Amniotic stem cell (primary cell): Measurements from ENCODE around the gene NDUFV3.
A peak's percentile ranks its signal among the peaks of the same experiment; 100 is the strongest.
"Not testable (repeated sequence)": the region's sequence is repeated elsewhere in the genome, so short reads cannot be mapped to it uniquely, and the experiment has no call there.

ENCODE experiments used
- DNase-seq: peaks from one replicate; lab custom pipeline; 2025; lab: John Stamatoyannopoulos, UW

Gene NDUFV3

DNA sequence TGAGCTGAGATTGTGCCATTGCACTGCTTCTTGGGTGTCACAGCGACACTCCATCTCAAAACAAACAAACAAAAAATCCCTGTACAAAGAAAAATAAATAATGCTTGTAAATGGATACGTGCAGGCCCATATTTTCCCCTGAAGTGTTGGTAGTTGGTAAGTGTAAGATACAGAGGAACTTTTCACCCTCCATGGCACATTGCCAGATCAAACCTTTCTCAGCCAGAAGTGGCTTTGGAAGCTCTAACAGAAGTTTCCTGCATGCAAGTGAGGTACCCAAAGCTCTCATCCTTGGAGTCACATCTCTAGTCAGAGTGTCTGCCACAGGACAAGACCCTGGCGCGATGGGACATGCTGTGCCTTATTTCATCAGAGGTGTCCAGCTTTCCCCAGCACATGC is 7.3 kb downstream of the NDUFV3 start:
- DNase-seq, result no peak

DNA sequence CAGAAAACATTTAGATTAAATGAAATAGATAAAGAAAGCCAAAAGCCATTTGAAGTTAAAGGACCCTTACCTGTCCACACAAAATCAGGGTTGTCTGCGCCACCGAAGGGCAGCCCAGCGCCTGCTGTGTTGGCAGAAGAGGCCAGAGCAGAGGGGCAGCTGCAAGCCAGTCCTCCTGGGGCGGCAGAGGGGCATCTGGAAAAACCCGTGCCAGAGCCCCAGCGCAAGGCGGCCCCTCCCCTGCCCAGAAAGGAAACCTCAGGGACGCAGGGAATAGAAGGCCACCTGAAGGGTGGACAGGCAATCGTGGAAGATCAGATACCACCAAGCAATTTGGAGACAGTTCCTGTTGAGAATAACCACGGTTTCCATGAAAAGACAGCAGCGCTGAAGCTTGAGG is 10.7 kb downstream of the NDUFV3 start:
- DNase-seq, result no peak

DNA sequence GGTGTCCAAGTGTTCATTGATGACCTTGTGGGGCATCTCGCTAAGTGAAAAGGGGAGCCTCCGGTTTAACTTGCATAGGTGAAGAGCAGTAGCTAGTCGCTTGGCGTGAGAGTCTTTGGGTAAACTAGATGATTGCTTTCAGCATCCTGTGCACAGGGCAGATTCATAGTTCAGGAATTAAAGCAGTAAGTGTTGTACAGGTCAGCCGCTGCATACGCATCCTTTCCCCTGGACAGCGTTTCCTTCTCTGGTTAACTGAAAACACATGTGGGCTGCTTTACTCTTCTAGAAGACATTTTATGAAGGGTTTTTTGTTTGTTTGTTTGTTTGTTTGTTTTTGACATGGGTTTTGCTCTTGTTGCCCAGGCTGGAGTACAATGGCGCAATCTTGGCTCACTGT is 12.1 kb downstream of the NDUFV3 start:
- no peak for DNase-seq

- DNase-seq, result no peak
Measured at GRCh38 chr21:42906233-42906632, 13.1 kb downstream of the NDUFV3 start.

DNA sequence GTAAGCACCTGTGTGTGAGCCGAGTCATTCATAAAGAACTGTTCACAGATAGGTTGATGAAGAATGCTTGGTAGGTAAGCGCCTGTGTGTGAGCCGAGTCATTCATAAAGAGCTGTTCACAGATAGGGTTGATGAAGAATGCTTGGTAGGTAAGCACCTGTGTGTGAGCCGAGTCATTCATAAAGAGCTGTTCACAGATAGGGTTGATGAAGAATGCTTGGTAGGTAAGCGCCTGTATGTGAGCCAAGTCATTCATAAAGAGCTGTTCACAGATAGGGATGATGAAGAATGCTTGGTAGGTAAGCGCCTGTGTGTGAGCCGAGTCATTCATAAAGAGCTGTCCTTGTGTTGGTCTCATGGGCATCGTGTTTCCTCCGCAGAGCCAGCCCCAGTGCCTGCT is 15.4 kb downstream of the NDUFV3 start:
- DNase-seq, result not testable (repeated sequence)

DNA sequence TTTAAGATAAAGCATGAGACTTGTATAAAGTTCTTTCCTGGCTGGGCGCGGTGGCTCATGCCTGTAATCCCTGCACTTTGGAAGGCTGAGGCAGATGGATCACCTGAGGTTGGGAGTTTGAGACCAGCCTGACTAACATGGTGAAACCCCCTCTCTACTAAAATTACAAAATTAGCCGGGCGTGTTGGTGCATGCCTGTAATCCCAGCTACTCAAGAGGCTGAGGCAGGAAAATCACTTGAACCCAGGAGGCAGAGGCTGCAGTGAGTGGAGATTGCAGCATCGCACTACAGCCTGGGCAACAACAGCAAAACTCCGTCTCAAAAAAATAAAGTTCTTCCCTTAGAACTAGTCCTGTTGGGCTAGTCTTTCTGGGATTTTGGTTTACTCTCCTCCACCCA is 18.8 kb downstream of the NDUFV3 start:
- not testable (repeated sequence) for DNase-seq

- DNase-seq, result no peak
Measured at GRCh38 chr21:42913476-42913875, 20.4 kb downstream of the NDUFV3 start.

DNA sequence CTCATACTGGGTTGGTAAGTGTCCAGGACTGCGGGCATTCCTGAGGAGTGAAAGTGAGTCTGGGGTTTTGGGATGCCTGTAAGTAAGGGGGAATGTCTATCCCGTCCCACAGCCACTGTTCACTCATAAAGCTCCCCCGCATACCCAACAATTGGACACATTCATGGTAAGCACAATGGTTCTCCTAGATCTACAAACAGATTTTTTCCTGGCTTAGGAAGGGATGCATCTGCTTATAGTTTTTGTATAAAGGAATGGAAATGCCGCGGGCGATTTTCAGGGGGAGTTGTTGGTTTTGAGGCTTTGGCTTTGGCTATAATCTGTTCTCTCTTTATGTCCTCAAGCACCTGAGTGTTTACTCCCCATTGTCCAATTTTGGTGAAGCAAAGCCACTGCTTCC is 25.2 kb downstream of the NDUFV3 start:
- DNase-seq, result no peak

- no peak for DNase-seq
Measured at GRCh38 chr21:42921927-42922326, 28.8 kb downstream of the NDUFV3 start.

GRCh38 chr21:42922918-42923317 is 29.8 kb downstream of the NDUFV3 start:
- DNase-seq, result no peak

GRCh38 chr21:42923553-42924432 is 30.7 kb downstream of the NDUFV3 start:
- DNase-seq, result peak; percentile 73

GRCh38 chr21:42924433-42924751 is 31.3 kb downstream of the NDUFV3 start:
- no peak for DNase-seq

DNA sequence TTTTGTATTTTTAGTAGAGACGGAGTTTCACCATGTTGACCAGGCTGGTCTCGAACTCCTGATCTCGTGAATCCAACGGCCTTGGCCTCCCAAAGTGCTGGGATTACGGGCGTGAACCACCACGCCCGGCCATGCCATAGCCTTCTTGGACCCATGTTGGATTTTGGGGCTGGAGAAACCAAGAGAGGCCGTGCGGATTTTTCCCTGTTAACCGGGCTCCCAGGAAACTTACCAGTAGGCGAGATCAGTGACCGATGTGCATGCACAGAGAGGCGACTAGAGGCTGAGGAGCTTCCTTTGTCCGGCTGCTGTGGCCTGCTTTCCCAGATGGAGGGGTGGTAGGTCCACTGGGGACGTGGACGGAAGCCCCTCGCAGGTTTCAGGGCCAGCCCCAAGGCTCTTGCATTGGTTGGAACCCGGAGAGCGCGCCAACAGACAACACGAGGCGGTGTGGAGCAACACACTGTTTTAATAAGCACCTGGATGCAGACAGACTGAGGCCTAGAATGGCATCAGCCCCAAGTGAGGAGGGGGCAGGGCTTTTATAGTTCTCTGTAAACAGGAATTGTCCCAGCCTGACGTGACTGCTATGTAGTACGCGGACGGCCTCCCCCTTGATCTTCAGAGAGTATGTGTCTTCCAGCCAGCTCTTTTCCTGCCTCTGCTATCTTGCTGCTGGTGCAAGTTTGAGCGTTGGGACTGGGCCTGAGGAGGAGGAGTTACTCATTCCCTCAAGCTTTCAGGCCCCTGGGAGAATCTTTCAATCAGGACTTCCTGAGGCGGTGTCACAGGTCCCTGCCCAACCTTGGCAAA is 32.2 kb downstream of the NDUFV3 start, which contains the start of gene ERVH48-1:
ERVH48-1 (minus strand) TSS at position 517 of the 813 bp plus-strand sequence. CDS start 6,624 bp downstream, outside the sequence.
- DNase-seq, result no peak

GRCh38 chr21:42927474-42928200 is 34.5 kb downstream of the NDUFV3 start:
- not testable (repeated sequence) for DNase-seq

DNA sequence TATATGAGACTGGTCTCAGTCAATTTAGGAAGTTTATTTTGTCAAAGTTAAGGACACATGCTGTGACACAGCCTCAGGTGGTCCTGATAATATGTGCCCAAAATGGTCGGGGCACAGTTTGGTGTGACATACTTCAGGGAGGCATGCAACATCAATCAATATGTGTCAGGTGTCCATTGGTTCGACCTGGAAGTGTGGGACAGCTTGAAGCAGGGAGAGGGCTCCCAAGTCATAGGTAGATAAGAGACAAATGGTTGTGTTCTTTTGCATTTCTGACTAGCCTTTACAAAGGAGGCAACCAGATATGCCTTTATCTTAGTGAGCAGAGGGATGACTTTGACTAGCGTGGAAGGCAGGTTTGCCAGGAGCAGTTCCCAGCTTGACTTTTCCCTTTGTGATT is 36.9 kb downstream of the NDUFV3 start:
- DNase-seq, result no peak

DNA sequence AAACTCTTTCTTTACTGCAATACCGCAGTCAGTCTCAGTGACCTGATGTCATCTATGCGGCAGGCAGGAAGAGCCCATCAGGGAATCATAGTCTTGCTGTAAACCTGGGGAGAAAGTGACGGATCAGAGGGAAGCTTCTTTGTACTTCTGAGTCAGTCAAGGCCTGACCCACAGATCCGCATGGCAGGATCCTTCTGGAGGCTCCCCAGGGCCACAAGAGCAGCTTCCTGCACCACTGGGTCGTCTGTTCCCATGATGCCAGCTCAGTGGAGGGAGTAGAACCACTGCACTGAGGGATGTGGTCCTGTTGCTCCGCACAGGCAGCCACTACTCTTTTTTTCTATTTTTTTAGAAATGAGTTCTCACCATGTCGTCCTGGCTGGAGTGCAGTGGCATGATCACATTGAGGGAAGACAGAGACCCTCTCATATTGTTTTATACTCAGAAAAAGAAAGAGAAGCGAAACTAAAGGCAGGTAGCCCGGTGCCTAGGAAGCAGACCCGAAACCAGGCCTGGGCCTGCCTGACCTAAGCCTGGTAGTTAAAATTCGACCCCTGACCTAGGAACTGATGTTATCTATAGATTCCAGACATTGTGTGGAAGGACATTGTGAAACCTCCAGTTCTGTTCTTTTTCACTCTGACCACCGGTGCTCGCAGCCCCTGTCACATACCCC is 38.6 kb downstream of the NDUFV3 start:
- no peak for DNase-seq

DNA sequence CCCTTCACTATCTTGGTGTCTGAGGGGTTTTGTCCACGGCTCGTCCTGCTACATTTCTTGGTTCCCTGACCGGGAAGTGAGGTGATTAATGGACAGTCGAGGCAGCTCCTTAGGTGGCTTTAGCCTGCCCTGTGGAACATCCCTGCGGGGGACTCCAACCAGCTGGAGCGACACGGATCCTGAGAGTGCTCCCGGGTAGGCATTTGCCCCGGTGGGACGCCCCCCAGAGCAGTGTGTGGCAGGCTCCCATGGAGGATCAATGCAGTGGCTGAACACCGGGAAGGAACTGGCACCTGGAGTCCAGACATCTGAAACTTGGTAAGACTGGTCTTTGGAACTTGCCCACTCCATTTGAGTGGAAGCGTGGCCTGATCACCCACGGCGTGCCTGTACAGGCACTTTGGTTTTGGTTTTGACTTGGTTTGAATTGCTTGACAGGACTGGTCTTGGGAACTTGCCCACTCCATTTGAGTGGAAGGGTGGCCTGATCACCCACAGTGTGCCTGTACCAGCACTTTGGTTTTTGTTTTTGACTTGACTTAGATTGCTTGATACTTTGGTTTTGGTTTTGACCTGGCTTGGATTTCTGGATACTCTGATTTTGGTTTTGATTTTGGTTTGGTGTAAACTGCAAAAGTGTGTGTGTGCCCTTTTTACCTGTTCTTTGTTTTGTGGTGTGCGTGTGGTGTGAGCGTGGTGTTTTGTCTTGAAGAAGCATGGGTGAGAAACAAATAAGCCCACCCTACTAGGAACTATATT is 39.4 kb downstream of the NDUFV3 start:
- not testable (repeated sequence) for DNase-seq

DNA sequence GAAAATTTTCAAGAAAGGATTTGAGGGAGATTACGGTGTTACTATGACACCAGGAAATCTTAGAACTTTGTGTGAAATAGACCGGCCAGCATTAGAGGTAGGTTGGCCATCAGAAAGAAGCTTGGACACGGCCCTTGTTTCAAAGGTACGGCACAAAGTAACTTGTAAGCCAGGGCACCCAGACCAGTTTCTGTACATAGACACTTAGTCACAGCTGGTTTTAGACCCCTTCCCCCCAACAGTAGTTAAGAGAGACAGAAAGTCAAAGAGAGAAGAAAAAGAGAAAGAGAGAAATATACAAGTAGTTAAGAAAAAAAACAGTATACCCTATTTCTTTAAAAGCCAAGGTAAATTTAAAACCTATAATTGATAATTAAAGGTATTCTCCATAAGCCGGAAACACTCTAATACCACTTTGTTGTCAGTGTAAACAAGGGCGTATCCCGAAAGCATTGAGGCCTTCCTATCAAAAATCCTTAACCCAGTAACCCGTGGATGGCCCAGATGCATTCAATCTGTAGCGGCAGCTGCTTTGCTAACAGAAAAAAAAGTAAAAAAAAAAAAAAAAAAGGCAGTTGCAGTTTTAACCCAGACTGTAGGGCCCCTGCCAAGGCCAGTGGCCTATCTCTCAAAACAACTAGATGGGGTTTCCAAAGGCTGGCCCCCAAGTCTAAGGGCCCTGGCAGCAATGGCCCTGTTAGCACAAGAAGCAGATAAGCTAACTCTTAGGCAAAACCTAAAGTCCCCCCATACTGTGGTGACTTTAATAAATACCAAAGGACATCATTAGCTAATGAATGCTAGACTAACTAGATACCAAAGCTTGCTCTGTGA is 40.2 kb downstream of the NDUFV3 start:
- DNase-seq, result not testable (repeated sequence)

DNA sequence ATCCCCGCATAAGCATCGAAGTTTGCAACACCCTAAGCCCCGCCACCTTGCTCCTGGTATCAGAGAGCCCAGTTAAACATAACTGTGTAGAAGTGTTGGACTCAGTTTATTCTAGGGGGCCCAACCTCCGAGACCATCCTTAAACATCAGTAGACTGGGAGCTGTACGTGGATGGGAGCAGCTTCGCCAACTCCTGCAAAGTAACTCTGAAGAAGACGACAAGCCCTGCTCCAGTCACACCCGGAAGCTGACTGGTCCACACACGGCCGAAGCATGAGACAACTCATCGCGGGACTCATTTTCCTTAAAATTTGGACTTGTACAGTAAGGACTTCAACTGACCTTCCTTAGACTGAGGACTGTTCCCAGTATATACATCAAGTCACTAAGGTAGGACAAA is 40.9 kb downstream of the NDUFV3 start:
- not testable (repeated sequence) for DNase-seq

DNA sequence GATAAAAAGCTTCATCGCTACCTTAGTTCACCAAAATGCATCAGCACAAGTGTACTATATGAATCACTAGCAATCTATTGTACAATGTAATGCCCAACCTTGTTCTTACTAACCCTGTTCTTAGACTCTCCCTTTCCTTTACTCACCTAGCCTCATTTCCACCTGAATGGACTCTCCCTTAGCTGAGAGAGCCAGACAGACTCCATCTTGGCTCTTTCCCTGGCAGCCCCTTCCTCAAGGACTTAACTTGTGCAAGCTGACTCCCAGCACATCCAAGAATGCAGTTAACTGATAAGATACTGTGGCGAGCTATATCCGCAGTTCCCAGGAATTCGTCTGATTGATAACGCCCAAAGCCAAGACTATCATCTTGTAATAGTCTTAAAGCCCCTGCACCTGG is 43.3 kb downstream of the NDUFV3 start:
- not testable (repeated sequence) for DNase-seq
